ENCODE results near the gene HAUS5.
"Not testable (repeated sequence)": the region's sequence is repeated elsewhere in the genome, so short reads cannot be mapped to it uniquely, and the experiment has no call there.

HAUS5 gene, protein sequence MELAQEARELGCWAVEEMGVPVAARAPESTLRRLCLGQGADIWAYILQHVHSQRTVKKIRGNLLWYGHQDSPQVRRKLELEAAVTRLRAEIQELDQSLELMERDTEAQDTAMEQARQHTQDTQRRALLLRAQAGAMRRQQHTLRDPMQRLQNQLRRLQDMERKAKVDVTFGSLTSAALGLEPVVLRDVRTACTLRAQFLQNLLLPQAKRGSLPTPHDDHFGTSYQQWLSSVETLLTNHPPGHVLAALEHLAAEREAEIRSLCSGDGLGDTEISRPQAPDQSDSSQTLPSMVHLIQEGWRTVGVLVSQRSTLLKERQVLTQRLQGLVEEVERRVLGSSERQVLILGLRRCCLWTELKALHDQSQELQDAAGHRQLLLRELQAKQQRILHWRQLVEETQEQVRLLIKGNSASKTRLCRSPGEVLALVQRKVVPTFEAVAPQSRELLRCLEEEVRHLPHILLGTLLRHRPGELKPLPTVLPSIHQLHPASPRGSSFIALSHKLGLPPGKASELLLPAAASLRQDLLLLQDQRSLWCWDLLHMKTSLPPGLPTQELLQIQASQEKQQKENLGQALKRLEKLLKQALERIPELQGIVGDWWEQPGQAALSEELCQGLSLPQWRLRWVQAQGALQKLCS

DNA sequence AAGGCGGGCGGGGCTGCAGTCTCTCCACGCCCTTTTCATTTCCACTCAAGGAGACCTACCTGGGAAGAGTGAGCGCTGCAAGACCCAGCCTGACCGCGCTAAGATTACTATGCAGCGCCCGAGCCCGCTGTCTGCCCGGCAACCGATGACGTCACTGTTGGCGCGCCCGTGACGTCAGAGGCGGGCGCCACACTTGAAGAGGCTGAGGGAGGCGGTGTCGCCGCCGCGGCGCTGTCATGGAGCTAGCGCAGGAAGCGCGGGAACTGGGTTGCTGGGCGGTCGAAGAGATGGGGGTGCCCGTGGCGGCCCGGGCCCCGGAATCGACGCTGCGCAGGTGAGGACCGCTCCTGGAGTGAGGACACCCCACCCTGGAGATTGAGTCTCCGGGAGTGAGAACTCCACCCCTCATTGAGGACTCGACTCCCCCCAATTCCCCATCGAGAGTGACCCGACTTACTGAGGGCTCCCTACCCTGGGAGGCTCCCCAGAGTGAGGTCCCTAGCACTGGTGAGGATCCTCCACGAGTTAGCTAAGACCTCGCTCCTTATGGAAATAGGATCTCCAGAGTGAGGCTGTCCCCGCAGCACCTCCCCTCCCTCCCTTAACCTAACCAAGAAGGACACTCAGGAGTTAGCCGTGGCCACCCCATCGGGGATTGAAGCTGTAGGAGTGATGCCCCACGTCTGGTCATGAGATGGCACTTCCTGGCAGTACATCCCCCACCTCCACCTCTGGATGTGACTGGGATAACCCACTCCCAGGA, at the start of gene HAUS5:
Gene HAUS5 (plus strand): TSS at position 177 of the 763 bp plus-strand sequence. CDS start 60 bp downstream, at position 237.
- in situ Hi-C loops (cut with MboI; ENCODE audit: low sequenced_read_pairs): no loop called here

DNA sequence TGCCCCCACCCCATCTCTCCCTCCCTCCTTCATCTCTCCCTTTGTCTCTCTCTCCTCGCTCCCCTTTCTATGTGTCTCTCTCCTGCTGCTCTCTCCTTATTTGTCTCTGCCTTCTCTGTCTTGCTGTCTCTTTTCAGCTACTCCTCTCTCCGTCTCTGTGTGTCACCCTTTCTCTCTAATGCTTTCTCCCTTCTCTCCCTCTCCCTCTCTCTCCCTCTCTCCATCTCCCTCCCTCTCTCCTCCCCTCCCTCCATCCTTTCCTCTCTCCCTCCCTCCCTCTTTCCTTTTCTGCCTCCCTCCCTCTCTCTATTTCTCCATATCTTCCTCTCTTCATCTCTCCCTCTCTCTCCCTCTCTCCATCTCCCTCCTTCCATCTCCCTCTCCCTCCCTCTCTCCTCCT, 49.8 kb upstream of the HAUS5 start:
- in situ Hi-C loops (cut with MboI; ENCODE audit: low sequenced_read_pairs): no loop called here

DNA sequence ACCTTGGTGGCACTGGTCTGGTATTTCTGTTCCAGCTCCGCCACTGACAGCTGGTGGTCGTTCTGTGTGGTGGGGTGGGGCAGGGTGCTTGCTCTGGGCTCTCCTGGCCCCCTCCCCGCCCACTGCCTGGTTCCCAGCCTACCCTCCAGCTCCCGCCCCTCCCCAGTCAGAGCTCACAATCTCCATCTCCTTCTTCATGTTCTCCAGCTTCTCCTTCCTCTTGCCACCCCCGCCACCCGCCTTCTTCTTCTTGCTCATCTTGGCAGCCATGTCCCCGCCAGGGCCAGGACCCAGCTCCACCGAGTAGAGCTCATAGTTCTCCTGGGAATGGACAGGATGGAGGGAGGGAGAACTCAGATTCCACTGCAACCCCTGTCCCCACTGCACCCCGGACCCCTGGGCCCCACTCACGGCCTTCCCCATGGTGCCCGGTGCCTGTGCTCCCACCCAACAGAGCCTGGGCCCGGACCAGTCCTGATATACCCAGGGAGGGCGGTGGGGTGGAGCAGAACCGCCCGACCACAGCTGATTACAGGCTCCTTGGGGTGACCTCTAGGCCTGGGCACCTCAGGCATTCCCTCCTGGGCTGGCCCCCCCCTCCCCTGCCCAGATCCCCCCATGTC, 49.2 kb upstream of the HAUS5 start, which contains the start of gene ATP4A:
Gene ATP4A (minus strand): TSS at position 452 of the 623 bp plus-strand sequence. CDS start 29 bp downstream, at position 423.
- in situ Hi-C loops (cut with MboI; ENCODE audit: low sequenced_read_pairs): no loop called here

DNA sequence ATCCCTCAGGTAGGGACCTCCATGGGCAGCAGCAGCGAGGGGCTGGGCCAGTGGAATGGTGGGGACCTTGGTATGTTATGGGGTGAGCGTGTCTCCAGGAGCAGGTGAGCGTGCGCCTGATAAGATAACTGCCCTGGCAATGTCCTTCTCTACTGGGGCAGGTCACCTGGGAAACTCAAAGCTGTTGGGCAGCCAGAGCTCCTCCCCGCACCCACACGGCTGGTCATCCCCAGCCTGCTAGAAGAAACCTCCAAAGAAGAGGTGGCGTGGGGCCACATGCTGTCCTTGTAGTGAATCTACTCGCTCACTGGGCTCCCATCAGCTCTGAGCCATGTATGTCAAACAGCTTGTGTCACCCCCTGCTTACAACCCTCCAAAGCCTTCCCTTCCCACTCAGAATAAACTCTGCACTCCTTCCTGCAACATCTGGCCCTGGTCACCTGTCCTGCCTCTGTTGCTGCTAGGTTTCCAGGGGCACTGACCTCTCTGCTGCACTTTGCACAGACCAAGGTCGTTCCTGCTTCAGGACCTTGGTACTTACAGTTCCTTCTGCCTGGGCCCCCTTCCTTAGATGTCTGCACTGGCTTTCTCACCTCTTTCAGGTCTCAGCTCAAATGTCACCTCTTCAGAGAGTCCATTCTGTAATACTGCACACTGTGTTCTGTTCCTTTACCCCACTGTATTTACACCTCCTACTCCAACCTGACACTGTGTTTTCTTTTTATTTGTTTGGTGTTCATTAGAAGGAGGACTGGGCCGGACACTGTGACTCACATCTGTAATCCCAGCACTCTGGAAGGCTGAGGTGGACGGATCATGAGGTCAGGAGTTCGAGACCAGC, 47.3 kb upstream of the HAUS5 start:
- in situ Hi-C loops (cut with MboI; ENCODE audit: low sequenced_read_pairs): no loop called here

DNA sequence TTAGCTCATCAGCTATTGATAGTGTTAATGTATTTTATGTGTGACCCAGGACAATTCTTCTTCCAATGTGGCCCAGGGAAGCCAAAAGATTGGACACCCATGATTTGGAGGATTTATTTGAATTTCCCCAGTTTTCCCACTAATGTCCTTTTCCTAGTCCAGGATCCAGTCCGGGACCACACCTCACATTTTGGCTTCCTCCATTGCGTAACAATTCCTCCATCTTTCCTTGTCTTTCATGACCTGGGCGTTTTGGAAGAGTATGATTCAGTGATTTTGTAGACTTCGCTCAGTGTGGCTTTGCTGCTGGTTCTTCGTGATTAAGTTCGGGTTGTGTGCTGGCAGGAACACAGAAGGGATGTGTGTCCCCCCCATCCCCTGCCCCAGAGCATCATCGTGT, 45.8 kb upstream of the HAUS5 start:
- in situ Hi-C loops (cut with MboI; ENCODE audit: low sequenced_read_pairs): no loop called here

DNA sequence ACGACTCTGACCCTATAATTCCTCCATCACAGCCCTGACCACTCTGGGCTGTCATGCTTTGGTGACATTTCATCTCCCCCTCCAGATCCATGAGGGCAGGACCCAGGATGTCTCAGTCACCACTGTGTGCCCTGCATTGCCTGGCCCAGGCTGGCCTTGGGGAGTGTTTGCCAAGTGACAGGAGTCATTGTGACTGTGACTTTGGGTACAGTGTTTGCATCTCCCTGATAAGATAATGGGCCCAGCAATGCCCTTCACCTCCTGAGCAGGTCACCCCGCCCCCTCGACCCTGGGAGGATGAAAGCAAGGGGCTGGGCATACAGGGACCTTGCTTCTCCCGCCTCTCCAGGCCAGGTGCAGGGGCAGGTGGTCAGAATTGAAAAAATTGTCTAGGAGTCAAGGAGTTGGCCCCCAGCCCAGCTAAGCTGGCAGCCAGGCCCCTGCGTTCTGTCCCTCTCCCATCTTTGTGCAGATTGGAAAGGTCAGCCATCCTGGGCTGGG, 43.2 kb upstream of the HAUS5 start:
- in situ Hi-C loops (cut with MboI; ENCODE audit: low sequenced_read_pairs): no loop called here

DNA sequence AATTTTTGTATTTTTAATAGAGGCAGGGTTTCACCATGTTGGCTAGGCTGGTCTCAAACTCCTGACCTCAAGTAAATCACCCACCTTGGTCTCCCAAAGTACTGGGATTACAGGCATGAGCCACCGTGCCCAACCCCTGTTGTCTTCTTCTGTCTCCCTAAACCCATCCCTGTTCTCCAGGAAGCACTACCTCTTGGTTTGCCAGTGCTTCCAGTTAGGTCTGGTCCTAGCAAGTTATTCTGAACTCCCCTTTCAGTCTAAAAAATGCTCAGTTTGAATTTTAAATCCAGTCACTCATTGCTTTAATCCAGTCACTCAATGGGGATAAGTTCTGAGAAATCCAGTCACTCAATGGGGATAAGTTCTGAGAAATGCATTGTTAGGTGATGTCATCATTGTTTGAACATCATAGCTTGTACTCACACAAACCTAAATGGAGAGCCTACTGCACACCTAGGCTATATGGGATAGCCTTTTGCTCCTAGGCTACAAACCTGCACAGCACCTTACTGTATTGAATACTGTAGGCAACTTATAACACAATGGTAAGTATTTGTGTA, 41.0 kb upstream of the HAUS5 start:
- in situ Hi-C loops (cut with MboI; ENCODE audit: low sequenced_read_pairs): no loop called here

DNA sequence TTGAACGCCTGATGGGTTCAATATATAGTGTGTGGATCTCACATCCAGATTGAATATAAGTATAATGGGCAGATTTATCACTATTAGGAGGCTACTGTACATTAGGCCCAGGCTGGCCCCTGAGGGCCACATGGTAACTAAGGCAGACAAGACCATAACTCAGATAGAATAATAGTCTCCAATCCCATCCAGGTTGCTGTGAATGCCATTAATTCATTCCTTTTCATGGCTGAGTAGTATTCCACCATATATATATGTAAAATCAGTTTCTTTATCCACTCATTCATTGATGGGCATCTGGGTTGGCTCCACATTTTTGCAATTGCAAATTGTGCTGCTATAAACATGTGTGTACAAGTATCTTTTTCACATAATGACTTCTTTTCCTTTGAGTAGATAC, 34.6 kb upstream of the HAUS5 start:
- in situ Hi-C loops (cut with MboI; ENCODE audit: low sequenced_read_pairs): no loop called here

DNA sequence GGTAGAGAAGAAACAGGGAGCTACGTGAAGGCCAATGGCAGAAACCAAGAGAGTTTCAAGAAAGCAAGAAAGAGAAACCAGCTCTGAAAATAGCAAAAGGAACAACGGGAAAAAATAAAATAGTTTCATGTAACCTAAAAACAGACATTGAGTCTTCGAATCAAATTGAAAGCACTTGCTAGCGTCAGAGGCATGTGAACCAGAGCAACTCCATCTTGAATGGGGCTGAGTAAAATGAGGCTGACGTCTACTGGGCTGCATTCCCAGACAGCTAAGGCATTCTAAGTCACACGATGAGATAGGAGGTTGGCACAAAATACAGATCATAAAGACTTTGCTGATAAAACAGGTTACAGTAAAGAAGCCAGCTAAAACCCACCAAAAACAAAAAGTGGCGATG, 33.8 kb upstream of the HAUS5 start:
- in situ Hi-C loops (cut with MboI; ENCODE audit: low sequenced_read_pairs): no loop called here

DNA sequence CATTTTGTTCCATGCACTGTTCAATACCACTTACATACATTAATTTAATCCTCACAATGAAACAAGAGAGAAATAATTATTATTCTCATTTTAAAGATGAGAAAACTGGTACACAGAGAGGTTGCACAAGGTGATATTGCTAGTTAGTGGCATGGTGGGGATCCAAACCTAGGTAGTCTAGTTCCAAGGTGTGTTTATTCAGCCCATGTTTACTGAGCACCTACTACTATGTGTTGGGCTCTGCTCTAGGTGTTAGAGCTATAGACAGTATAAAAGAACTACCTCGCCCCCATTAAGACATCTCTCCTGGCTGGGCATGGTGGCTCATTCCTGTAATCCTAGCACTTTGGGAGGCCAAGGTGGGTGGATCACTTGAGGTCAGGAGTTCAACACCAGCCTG, 29.8 kb upstream of the HAUS5 start:
- in situ Hi-C loops (cut with MboI; ENCODE audit: low sequenced_read_pairs): no loop called here

DNA sequence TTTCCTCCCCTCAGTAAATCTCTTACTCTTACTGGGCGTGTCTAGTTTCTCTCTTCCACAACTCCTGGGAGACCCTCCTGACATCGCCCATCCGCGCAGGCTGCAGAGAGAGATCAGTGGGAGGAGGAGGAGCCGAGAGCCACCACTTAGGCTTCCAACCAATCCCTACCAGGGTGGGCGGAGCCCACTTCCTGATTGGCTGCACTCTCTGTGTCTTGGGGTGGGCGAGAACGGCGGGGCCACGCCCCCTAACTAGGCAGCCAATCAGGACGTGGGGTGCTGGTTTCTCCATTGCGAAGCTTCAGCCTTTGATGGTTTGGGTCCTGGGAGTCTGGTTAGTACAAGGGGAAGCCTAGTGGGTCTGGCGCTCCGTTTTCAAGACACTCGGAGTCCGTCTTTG, 26.7 kb upstream of the HAUS5 start, which contains the start of gene PMIS2:
Gene PMIS2 (plus strand): TSS at position 326 of the 400 bp plus-strand sequence. CDS start 87 bp downstream, outside the sequence.
- in situ Hi-C loops (cut with MboI; ENCODE audit: low sequenced_read_pairs): no loop called here

DNA sequence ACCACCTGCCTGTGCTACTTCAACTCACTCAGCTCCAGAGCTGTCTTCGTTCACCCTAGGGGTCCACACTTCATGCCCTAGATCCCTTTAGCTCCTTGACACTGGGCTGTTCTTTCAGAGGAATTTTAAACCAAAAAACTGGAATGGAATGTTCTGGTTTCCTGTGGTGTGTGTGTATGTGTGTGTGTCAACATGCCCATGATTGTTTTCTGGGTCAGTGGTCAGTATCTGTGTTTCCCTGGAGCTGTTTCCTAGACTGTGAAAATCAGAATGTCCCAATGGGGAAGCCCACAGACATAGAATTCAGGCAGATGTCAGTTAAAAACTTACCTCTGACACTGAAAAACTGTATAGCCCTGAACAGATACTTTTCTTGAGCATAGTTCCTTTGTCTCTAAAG, 25.2 kb upstream of the HAUS5 start:
- in situ Hi-C loops (cut with MboI; ENCODE audit: low sequenced_read_pairs): no loop called here

DNA sequence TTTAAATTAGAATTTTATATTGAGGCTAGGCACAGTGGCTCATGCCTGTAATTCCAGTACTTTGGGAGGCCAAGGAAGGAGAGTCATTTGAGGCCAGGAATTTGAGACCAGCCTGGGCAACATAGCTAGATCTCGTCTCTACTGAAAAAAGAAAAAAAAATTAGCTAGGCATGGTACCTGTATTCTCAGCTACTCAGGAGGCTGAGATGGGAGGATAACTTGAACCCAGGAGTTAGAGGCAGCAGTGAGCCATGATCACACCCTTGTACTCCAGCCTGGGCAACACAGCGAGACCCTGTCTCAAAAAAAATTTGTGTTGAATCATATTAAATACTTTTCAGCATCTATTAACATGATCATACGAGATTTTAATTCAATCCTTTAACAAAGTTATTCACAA, 21.7 kb upstream of the HAUS5 start:
- in situ Hi-C loops (cut with MboI; ENCODE audit: low sequenced_read_pairs): no loop called here

DNA sequence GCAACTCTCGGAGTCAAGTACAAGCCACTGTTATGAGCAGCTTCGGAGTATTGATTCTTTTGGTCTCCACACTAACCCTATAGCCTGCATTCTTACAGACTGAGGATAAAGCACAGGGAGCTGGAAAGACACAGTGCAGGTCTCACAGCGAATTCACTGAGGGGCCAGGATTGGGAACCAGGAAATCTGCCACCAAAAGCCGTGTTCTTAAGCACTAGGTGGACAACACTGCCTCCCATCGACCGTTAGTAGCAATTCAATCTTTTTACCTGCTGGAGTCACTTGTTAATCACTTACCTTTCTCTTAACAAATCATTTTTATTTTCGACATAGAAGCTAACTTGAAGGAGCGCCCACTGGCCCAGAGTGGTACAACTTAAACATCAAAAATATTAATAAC, 20.3 kb upstream of the HAUS5 start:
- in situ Hi-C loops (cut with MboI; ENCODE audit: low sequenced_read_pairs): no loop called here

DNA sequence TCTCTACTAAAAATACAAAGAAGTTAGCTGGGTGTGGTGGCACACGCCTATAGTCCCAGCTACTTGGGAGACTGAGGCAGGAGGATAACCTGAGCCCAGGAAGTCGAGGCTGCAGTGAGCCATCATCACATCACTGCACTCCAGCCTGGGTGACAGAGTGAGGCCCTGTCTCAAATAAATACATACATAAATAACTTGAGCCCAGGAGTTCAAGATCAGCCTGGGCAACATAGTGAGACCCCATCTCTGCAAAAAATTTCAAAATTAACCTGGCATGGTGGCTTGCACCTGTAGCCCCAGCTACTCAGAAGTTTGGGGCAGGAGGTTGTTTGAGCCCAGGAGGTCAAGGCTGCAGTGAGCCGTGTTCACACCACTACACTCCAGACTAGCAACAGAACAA, 17.5 kb upstream of the HAUS5 start:
- in situ Hi-C loops (cut with MboI; ENCODE audit: low sequenced_read_pairs): not testable (repeated sequence)

DNA sequence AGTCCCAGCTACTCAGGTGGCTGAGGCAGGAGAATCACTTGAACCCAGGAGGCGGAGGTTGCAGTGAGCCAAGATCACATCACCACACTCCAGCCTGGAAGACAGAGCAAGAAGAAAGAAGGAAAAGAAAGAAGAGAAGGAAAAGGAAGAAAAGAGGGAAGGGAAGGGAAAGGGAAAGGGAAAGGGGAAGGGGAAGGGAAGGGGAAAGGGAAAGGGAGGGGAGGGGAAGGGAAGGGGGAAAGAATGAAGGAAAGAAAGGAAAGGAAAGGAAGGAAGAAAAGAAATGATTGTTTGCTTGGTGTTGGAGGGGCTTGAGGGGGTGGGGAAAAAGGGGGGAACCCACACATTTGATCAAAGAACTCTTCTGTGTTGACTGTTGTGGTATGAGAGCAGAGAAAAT, 16.6 kb upstream of the HAUS5 start:
- in situ Hi-C loops (cut with MboI; ENCODE audit: low sequenced_read_pairs): no loop called here

DNA sequence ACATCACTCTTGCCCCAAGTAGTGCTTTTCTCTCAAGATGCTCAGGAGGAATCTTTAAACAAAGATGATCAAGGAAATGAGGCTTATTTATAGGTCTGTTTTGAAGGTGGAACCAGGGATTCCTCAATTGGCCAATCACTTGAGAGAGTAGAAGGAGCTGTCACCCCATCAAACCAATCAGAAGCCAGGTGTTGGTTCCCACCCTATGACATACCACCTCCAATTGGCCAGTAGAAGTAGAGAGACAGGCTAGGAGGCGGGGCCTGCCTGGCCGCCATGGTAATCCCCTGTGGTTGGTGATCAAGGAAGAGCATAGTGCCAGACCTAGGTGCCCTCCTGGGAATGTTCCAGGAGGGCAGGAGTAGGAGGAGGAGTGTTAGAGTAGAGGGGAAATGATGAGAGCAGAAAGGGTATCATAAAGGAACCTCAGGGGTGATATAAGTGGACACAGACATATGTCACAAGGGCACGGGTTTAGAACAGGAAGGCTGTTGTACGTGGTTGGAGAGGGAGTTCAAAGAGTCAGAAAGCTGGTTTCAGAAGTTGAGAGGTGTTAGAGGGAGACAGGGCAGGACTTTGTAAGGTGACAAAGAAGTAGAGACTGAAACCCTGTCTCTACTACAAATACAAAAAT, 16.1 kb upstream of the HAUS5 start:
- in situ Hi-C loops (cut with MboI; ENCODE audit: low sequenced_read_pairs): no loop called here

DNA sequence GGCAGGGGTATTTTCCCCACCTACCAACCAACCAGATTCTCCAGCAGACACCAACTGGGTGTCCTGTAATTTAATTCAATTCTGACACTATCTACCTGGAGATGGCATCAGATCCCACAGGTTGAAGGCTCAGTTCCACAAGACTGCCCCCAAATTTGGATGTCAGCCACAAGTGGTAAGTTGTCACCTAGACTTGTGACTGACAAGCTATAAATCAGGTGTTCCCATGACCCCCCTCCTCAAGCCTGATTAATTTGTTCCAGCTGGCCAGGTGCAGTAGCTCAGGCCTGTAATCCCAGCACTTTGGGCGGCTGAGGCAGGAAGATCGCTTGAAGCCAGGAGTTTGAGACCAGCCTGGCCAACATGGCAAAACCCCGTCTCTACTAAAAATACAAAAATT, 10.6 kb upstream of the HAUS5 start:
- in situ Hi-C loops (cut with MboI; ENCODE audit: low sequenced_read_pairs): no loop called here

DNA sequence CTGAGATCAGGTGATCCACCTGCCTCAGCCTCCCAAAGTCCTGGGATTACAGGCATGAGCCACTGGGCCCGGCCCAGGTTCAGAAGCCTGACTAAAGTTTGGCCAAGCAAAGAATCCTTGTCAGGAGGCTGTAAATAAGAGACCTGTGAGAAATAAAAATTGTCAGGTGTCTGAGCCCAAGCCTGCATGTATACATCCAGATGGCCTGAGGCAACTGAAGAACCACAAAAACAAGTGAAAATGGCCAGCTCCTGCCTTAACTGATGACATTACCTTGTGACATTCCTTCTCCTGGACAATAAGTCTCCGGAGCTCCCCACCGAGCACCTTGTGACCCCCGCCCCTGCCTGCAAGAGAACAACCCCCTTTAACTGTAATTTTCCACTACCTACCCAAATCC, 8.1 kb upstream of the HAUS5 start:
- in situ Hi-C loops (cut with MboI; ENCODE audit: low sequenced_read_pairs): not testable (repeated sequence)

All from HL-60/S4 treated with retinoic acid at 250 ng/mL for 4 days and 3 days (cell line).